HCT116 (cell line): ENCODE data around the gene CAMK1D.

Experiments
- CEBPB ChIP-seq: IDR thresholded peaks from 2 replicates; pipeline ENCODE4 v1.6.1; 2012; ENCODE audit warnings: low read depth
- CTCF ChIP-seq, 3 experiments: fragments of 200-600 bp in 1 of 3; sonication (generic) in 1 of 3; IDR thresholded peaks in 2 of 3; conservative IDR thresholded peaks in 1 of 3; 2 replicates each; pipeline ENCODE4 v1.5.1; 2012 to 2017; ENCODE audit warnings: low read depth in 2 of 3, low read length in 2 of 3, antibody characterized with exemption in 1 of 3, borderline replicate concordance in 1 of 3, control low read depth in 1 of 3, mild to moderate bottlenecking in 1 of 3, mixed read lengths in 1 of 3, mixed run types in 1 of 3, moderate library complexity in 1 of 3; ENCODE audit not compliant: insufficient read depth in 1 of 3
- EZH2 ChIP-seq: fragments of 200-600 bp; sonication (generic); IDR thresholded peaks from 2 replicates; pipeline ENCODE4 v1.6.1; 2017; ENCODE audit warnings: antibody characterized with exemption, mixed run types
- JUND ChIP-seq: IDR thresholded peaks from 2 replicates; pipeline ENCODE4 v1.6.1; 2012
- POLR2A ChIP-seq: IDR thresholded peaks from 2 replicates; pipeline ENCODE4 v1.7.0; 2011; ENCODE audit warnings: borderline replicate concordance; ENCODE audit not compliant: insufficient read depth, insufficient read length; ENCODE audit errors: extremely low read depth
- POLR2AphosphoS5 ChIP-seq: IDR thresholded peaks from 2 replicates; pipeline ENCODE4 v1.6.1; 2011; ENCODE audit warnings: mild to moderate bottlenecking, low read depth, low read length, moderate library complexity
- TCF7L2 ChIP-seq: IDR thresholded peaks from 2 replicates; pipeline ENCODE4 v1.7.0; 2011; ENCODE audit warnings: borderline replicate concordance, inconsistent platforms; ENCODE audit not compliant: insufficient read depth, insufficient read length; ENCODE audit errors: extremely low read depth
- YY1 ChIP-seq: IDR thresholded peaks from 2 replicates; pipeline ENCODE4 v1.6.1; 2011; ENCODE audit warnings: low read length, low read depth, moderate library complexity, mild to moderate bottlenecking; ENCODE audit not compliant: insufficient replicate concordance; ENCODE audit errors: extremely low read depth
- TF ChIP-seq, protein P1 (sequence below): IDR thresholded peaks from 2 replicates; pipeline ENCODE4 v1.6.1; 2012; ENCODE audit warnings: low read depth

DNA sequence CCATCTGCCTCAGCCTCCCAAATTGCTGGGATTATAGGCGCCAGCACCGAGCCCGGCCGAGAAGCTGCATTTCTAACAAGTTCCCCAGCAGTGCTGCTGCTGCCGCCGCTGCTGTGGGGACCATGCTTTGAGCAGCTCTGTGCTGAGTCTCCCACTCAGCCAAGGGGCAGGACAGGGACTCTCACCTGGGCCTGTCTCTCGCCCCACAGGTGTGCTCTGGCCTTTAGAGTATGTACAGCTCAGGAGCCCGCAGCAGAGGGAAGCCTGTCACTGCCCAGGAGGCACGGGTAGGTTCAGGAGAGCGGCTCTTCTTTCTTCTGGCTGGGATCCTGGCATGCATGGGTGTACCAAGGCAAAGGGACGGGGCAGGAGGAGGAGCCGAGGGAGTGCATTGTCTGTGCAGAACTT is 130.1 kb downstream of the CAMK1D start:
- TF ChIP-seq CTCF (IDR thresholded peaks at IDR 0.05 in 2 of 3, conservative IDR thresholded peaks at IDR 0.05 in 1 of 3; ENCODE audit: borderline replicate concordance in 1 of 3, insufficient read depth in 1 of 3, low read depth in 2 of 3, low read length in 2 of 3) (no peak), POLR2A (no peak), JUND (no peak), EZH2 (no peak), CEBPB (no peak), TCF7L2 (no peak), POLR2AphosphoS5 (no peak), YY1 (no peak)
- TF ChIP-seq, protein P1, sequence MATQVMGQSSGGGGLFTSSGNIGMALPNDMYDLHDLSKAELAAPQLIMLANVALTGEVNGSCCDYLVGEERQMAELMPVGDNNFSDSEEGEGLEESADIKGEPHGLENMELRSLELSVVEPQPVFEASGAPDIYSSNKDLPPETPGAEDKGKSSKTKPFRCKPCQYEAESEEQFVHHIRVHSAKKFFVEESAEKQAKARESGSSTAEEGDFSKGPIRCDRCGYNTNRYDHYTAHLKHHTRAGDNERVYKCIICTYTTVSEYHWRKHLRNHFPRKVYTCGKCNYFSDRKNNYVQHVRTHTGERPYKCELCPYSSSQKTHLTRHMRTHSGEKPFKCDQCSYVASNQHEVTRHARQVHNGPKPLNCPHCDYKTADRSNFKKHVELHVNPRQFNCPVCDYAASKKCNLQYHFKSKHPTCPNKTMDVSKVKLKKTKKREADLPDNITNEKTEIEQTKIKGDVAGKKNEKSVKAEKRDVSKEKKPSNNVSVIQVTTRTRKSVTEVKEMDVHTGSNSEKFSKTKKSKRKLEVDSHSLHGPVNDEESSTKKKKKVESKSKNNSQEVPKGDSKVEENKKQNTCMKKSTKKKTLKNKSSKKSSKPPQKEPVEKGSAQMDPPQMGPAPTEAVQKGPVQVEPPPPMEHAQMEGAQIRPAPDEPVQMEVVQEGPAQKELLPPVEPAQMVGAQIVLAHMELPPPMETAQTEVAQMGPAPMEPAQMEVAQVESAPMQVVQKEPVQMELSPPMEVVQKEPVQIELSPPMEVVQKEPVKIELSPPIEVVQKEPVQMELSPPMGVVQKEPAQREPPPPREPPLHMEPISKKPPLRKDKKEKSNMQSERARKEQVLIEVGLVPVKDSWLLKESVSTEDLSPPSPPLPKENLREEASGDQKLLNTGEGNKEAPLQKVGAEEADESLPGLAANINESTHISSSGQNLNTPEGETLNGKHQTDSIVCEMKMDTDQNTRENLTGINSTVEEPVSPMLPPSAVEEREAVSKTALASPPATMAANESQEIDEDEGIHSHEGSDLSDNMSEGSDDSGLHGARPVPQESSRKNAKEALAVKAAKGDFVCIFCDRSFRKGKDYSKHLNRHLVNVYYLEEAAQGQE = no peak
